ENCODE measurements around the gene PHB1.

DNA sequence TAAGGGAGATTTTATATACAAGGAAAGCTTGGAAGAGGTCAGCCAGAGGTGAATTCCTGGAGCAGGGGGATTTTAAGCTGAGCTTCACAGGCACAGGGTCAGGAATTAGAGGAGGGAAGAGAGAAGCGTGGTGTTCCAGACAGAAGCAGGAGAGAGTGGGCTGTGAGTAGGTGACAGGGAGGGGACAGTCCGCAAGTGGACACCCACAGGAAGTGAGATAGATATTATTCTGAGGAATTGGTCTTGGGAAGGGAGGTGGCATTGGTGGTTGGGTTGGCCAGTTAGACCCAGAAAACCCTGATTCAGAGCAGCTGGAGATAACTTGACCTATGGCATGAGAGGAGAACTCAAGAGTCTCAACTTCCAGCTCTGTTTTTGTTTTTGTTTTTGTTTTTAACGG is 14.7 kb downstream of the PHB1 start:
- no peak for TF ChIP-seq POLR2AphosphoS5 (IDR thresholded peaks at IDR 0.05; ENCODE audit: low read depth, low read length)
- no peak for TF ChIP-seq TAF1 (IDR thresholded peaks at IDR 0.05; ENCODE audit: borderline replicate concordance, low read depth, low read length)

All from GM12892 (cell line).